ENCODE results near the gene TTC39C.

The TTC39C gene

GRCh38 chr18:24089076-24089475 lies 74.5 kb downstream of the TTC39C start:
- no peak for DNase-seq (ENCODE audit: low spot score)

GRCh38 chr18:24089515-24090337 lies 75.2 kb downstream of the TTC39C start:
- no peak for DNase-seq (ENCODE audit: low spot score)

DNA sequence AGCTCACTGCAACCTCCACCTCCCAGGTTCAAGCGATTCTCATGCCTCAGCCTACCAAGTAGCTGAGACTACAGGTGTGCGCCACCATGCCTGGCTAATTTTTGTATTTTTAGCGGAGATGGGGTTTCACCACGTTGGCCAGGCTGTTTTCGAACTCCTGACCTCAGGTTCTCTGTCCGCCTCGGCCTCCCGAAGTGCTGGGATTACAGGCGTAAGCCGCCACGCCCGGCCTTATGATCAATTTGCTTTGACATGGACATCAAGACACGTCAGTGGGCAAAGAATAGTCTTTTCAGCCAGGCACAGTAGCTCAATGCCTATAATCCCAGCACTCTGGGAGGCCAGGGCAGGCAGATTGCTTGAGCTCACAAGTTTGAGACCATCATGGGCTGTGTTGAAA lies 76.3 kb downstream of the TTC39C start:
- DNase-seq (ENCODE audit: low spot score): no peak

GRCh38 chr18:24094561-24094960 lies 80.0 kb downstream of the TTC39C start:
- DNase-seq (ENCODE audit: low spot score): no peak

GRCh38 chr18:24095976-24096375 lies 81.4 kb downstream of the TTC39C start:
- no peak for DNase-seq (ENCODE audit: low spot score)

DNA sequence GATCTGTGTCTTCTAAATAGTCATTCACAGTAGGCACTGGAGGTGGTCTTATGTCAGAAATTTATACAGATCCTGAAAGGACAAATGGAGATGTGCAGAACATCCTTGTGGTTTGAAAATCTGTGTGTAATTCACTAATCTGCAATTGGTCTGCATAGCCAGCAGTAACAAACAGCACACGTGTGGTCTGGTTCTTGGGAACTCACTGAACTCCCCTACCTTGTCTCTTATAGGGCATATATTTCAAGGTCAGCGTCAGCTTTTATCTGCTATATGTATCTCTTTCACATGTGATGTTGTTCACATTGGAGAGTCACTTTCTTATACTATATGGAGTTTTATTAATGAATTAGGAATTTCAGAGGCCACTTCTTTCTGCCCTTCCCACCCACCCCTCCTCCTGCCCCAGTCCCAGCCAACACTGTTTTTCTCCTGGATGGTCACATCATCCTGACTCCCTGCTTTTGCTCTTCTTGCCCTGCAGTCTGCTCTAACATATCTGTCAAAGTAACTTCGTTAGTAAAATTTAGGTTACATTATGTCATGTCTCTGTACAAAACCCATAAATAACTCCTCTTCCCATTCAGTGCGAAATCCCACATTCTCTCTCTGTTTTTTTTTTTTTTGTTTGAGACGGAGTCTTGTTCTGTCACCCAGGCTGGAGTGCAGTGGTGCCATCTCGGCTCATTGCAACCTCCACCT lies 88.9 kb downstream of the TTC39C start:
- no peak for DNase-seq (ENCODE audit: low spot score)

DNA sequence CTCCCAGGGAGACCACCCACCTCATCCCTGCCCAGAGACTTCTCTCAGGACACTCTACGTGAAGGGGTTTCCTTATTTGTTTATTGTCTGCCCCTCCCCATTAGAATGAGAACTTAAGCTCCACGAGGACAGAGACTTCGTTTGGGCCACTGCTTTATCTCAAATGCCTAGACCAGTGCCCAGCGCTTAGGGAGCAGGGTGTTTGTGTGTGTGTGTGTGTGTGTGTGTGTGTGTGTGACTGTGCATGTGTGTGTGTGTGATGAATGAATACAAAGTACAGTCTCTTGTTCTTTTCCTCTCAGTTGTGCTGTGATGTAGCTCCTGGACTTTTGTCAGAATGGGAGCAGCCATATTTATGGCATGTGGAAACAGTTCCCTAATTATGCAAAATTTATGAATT lies 89.9 kb downstream of the TTC39C start:
- DNase-seq (ENCODE audit: low spot score): no peak

DNA sequence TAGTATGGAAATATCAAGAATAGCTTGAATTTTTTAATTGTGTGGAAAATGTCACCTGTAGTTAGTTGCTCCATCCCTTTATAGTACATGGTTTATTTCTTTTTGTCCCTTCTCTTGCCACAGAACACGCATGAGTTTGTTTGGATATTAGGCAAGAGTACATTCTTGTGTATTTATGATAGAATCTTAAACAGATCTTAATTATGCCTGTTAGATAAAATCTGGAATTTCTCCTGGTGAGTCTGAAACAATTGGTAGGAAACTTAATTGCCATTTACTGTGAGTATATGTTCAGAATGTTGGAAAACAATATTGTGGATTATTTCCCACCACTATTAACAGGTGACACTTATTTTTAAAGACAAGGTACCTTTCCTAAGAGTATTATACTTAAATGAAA lies 94.1 kb downstream of the TTC39C start:
- no peak for DNase-seq (ENCODE audit: low spot score)

GRCh38 chr18:24111936-24112335 lies 97.4 kb downstream of the TTC39C start:
- DNase-seq (ENCODE audit: low spot score): no peak

DNA sequence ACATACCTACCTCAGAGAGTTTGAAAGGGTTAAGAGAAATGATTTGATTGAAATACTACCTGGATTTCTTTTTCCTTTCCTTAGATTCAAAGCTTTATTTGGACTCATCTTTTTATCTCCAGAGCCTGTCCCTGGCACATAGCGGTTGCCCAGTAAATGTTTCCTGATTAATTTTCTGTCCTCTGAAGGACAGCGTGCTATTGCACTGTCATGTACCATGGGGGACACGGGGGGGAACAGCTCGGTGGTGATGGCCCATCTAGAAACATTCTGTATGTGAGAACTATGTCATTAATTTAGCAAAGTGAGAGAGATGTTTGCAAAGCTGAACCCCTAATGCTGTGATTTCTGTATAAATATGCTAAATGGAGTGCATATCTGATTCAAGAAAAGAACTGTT lies 97.9 kb downstream of the TTC39C start:
- no peak for DNase-seq (ENCODE audit: low spot score)

GRCh38 chr18:24112874-24113615 lies 98.5 kb downstream of the TTC39C start:
- DNase-seq (ENCODE audit: low spot score): no peak

DNA sequence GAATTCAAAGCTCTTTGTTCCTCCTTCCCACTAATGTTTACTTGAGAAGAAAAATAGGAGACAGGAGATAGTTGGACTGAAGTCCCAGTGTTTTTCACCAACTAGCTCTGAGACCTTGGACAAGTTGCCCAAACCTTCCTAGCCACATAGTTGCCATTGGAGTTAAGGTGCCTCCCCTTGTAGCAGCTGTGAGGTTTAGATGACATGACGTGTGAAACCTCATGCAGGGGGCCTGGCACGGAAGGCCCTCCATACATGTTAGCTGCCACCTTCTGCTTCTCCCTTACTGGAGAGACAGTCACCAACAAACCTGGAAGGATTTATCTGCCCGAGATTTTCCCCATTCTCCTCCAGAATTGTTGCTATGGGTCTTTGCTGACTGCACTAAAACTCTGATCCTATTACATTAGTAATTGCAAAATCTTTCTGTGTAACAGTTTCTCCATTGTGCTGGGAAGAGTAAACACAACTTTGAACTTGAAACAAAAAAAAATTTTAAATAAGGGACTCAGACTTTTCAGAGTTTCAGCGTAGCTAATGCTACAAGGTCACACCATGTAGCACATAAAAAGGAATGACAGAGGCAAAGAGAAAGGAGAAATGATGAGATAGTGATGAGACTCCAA lies 100.5 kb downstream of the TTC39C start:
- DNase-seq (ENCODE audit: low spot score): no peak

GRCh38 chr18:24115628-24116027 lies 101.1 kb downstream of the TTC39C start:
- DNase-seq (ENCODE audit: low spot score): no peak

DNA sequence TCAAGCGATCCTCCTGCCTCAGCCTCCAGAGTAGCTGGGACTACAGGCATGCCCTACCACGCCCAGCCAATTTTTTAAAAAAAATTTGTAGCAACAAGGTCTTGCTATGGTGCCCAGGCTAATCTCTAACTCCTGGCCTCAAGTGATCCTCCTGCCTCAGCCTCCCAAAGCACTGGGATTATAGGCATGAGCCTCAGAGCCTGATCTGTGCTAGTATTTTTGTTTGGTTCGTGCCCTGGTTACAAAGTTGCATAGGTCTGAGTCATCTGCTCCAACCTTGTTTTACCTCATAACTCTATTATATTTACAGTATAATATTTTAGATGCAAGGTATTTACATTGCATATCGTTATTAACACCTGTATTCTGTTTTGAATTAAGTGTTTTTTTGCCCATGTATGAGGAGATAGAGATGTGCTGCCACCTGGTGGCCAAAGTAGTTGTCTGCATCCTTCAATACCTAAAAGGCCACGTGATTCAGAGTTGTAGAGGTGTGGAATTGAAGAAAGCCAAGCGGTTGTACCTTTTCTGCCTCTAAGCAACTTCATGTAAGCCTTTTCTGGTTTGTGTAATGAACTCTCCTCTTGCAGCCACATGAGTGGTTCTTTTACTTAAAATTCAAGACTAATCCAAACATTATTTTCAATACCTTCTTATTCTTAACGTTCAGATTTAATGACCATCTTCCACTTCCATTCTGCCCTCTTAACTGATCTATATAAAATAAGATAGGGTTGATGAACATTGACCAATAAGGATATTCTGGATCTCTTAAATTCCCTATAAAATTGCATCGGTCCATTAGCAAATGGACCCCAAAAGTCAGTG lies 104.4 kb downstream of the TTC39C start:
- peak; percentile 61 for DNase-seq (ENCODE audit: low spot score)

DNA sequence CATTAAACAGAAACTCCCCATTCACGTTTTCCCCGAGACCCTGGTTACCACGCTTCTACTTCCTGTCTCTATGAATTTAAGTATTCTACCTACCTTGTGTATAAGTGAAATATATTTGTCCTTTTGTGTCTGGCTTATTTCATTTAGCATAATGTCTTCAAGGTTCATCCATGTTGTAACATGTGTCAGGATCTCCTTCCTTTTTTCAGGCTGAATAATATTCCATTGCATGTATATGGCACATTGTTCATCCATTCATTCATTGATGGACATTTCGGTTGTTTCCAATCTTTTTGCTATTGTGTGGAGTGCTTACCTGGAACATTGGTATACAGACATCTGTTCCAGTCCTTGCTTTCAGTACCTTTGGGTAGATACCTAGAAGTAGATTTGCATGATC lies 106.1 kb downstream of the TTC39C start:
- no peak for DNase-seq (ENCODE audit: low spot score)

DNA sequence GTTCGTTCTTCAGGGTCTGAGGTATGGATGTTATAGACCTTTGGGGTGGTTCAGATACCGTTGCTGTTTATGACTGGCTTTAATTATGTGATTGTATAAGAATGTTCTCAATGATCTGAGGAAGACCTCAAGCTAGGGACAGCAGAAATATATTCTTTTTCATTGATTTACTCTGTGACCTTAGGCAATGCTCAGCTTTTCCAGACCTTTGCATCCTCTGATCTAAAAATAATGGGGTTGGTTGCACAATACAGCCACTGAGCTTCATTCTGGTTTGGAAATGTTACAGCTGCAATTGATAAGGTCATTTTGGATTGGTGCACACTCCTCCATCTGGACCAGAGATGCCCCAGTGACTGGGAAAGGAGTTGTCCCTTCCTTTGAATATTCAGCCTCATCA lies 107.1 kb downstream of the TTC39C start:
- DNase-seq (ENCODE audit: low spot score): no peak

DNA sequence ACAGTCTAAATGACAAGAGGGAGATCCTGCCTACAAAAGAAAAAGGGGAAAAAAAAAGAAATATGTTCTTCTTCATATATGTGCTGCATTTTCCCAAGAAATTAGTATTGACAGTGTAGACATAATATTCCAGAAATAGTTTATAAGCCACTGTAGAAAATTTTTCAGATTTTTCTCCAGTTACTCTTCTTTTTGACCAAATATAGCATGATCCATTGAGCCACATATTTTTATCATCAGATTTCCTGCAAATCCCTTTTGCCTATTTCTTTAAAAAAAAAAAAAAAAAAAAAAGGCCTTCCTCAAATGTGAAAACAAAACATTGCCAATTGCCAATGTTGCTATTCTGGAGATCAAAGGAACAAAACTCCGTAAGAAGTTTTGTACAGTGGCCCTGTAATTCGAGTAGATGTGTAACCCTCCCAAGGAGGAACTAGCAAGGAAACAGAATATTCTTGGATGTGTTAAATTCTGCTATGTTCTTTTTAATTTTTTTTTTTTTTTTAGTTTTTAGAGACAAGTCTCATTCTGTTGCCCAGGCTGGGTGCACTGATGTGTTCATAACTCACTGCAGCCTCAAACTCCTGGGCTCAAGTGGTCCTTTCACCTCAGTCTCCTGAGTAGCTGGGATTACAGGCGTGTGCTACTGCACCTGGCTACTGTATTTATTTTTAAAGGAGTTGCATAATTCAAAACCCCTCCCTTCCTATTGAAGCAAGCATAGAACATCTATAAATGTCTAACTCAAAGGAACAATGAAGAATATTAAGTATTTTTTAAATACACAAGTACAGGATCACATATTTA lies 111.8 kb downstream of the TTC39C start:
- peak; percentile 47 for DNase-seq (ENCODE audit: low spot score)

DNA sequence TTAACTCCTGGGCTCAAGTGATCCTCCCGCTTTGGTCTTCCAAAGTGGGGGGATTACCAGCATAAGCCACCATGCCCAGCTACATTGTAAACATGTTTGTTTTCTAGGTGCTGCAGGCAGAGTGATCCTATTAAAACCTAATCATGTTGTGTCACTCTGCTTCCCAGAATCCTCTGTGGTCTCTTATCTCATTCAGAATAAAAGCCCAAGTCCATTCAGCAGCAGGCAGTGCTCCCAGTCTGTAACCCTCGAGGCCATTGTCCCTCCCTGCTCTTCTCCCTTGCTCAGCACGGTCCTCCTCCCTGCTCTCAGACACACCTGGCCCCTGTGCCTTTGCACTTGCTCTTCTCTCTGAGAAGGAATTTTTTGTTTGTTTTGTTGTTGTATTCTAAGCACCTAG lies 113.2 kb downstream of the TTC39C start:
- DNase-seq (ENCODE audit: low spot score): no peak

- DNase-seq (ENCODE audit: low spot score): no peak
Measured at GRCh38 chr18:24128700-24129099, 114.1 kb downstream of the TTC39C start.

DNA sequence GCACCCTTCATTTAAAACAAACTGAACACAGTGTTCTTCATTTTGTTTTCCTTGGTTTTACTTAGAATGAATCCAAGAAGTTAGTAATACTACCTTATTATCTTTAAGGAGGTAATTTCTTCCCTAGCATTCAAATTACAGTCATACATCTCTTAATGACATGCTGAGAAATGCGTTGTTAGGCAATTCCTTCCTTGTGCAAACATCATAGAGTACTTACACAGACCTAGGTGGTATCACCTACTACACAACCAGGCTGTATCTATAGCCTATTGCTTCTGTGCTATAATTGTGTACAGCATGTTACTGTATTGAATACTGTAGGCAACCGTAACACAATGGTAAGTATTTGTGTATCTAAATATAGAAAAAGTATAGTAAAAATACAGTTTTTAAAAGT lies 115.9 kb downstream of the TTC39C start:
- no peak for DNase-seq (ENCODE audit: low spot score)

- no peak for DNase-seq (ENCODE audit: low spot score)
Measured at GRCh38 chr18:24136967-24137373, 122.4 kb downstream of the TTC39C start.
